ENCODE results near the gene OSBPL1A.

The OSBPL1A gene

DNA sequence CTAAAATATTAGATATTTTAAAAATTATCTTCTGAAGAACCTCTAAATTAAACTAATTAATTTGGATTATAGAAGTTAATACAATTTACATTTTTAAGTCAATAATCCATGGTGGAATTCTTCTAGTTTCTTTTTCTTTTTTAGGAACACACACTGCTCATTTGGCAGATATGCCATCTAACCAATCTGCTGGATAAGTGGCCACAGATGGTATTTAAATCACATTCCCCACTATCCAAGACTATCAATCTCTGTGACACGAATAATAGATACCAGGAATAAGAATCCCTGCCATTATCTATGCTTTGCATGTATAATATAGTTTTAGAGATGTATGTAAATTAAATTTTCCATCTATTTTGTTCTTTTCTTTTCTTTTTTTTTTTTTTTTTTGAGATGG, 200.2 kb downstream of the OSBPL1A start:
- no peak for DNase-seq (ENCODE audit: extremely low spot score, insufficient read length, low read depth)
- no peak for FAIRE-seq

DNA sequence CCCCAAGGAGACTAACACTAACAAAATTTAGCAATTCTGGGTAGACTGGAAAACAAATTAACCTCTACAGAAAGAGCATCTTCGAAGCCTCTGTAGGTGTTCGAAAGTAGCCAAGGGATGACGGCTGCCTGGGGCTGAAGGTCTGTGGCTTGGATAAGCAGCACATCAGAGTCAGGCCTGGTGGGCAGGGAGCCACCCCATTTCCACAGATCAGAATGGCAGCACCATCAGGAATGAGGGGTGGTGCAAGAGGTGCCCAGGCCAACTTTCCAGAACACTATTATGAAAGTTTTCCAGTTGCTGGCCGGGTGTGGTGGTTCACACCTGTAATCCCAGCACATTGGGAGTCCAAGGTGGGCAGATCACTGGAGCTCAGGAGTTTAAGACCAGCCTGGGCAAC, 200.9 kb downstream of the OSBPL1A start:
- FAIRE-seq (no peak), DNase-seq (ENCODE audit: extremely low spot score, insufficient read length, low read depth) (no peak)

DNA sequence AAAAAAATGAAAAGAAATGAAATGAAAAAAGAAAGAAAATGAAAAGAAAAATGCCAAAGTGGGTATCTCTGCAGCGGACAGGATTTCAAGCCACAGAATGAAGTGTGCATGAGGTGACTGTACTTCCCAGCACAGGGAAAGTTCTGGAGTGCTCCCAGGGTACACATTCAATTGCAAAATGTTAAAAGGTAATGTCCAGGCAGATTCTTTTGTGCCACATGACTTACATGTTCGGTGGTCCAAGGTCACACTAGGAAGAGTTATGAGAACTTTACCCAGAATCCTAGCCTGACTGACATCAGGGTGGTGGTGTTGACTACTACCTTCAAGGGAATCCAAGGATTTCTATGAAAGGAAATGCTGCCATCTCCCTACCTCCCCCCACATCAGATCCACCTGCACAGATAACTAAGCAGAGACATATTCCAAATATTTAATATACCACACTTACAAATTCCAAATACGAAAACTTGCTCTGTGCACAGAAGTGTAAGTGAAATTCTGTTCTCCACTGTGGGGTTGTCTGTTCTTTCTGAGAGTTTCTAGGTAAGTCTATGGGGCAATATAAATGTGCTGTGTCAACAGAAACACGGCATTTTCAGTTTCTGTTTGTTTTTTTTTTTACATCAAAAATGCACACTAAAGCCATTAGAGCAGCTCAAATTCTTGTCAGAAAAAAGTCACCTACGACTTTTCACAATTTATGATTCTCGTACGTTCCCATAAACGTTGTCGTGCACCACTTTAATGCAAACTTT, 202.1 kb downstream of the OSBPL1A start:
- DNase-seq (ENCODE audit: extremely low spot score, insufficient read length, low read depth) (no peak), FAIRE-seq (no peak)

DNA sequence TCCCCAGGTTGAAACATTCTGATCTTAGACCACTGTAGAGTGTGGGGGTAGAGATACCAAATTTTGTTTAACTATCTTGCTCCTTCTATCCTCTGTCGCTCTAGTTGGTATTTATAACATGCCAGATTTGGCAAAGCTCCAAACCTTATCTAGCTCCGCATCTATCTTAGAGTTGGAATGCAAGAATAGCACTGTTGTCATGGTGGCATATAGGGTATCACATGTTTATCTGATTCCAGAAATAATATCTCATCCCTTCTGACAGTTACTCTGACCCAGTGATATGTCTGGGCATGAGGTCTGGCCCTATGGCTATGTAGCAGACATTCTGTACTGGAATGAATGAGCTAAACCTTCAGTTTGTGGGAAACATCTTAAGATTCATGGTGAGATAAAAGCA, 207.0 kb downstream of the OSBPL1A start:
- no peak for FAIRE-seq

DNA sequence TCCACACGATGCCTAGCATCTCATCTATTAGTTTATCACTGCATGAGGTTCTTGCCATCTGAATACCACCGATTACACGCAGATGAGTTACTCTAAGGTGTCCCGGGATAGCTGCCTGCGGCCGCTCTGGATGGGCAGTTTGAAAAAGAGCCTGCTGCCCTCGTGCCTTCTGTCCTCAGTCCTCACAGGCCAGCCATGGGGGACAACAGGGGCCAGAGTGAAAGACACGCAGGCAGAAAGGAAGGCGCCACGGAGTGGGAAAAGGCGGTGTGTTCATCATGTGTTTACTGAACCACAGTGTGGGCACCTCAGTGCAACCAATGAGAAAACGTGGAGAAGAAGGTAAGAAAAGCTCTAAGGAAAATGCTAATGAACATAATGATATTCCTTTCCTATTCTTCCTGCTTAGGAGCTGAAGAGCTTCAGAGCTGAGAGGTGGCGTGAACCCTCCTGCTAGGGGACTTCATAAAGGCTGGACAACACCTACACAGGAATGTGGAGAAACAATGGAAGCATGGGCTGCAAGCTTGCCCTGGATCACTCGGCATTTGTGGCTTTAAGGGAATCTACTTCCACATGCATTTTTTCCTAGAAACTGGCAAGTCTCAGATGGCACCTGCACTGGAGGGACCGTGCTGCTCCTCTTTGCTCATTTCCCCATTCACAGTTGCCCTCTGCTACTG, 207.8 kb downstream of the OSBPL1A start:
- DNase-seq (ENCODE audit: extremely low spot score, insufficient read length, low read depth) (no peak), FAIRE-seq (no peak)

More for the DNA sequence above, 207.0 kb downstream of the OSBPL1A start:
- no peak for DNase-seq (ENCODE audit: extremely low spot score, insufficient read length, low read depth)

DNA sequence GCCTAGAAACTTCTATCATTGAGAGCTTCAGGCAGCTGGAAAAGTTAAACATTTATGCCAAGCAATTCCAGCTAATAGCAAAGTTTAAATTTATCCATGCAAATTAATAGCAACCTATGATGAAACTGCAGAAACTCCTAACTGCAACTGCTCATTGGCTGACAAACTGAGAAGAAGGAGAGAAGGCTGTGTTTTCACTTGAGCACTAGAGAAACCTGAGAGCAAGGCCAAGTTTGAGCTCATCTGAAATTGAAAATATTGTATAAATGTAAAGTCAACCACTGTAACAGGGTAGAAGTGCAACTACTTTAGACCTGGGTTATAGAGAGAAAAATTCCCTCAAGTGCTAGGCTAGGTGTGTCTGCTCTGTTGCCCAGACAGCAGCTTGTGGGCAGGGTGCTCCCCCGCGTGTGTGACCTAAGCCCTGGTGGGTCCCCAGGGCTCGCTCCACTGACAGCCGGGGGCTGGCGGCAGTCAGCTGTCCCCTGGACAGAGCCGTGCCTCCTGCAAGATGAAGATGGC, 208.6 kb downstream of the OSBPL1A start:
- FAIRE-seq: peak; percentile 76
- DNase-seq (ENCODE audit: extremely low spot score, insufficient read length, low read depth): no peak

DNA sequence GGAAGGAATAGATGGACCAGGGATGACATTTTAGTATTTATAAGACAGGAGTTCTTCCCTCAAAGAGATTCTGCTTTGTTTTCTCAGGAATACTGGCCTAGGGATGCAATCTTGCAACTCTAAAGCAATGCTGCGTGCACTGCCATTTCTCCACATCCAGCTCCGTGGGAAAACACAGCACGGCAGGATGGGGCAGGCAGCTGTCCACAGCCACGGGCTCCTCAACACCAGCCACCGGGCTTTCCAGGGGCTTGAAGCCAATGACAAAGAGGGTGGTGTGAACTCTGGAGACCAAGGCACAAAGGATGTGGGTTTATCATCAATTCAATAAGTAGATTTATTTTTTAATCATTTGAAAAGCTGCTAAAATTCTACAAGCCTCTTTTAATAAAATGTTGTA, 209.5 kb downstream of the OSBPL1A start:
- no peak for FAIRE-seq
- DNase-seq (ENCODE audit: extremely low spot score, insufficient read length, low read depth): no peak

DNA sequence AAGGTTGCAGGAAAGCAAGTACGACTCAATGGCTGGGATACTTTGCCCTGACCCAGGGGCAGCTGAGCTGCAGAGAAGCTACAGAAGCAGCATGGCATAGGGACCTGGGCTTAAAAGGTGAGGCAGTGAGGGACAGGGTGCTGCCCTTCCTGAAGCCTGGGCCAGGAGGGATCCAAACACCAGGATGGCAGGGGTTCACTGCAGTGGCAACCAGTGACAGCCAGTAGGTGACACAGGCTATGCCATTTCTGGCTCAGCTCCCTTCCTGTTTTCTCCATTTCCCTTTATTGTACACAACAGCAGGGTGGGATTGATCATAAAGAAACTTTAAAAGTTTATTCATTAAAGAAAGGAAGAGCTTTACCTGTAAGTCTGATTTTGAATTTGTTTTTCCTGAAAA, 209.9 kb downstream of the OSBPL1A start:
- DNase-seq (ENCODE audit: extremely low spot score, insufficient read length, low read depth) (no peak), FAIRE-seq (no peak)

DNA sequence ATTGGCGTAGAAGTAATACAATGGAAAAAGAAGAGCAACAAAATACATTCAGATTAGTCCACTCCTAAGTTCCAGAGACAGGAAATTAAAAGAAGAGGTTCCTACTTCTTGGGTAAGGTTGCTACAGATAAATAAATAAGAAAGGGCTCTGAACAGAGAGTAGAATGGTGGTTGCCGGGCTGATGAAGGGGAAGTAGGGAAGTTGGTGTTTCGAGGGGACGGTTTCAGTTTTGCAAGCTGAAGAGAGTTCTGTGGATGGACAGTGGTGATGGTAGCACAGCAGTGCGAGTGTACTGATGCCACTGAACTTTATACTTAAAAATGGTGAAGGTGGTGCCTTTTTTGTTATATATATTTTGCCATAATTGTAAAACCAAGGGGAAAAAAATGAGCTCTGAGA, 210.6 kb downstream of the OSBPL1A start:
- FAIRE-seq: peak; percentile 48
- no peak for DNase-seq (ENCODE audit: extremely low spot score, insufficient read length, low read depth)

DNA sequence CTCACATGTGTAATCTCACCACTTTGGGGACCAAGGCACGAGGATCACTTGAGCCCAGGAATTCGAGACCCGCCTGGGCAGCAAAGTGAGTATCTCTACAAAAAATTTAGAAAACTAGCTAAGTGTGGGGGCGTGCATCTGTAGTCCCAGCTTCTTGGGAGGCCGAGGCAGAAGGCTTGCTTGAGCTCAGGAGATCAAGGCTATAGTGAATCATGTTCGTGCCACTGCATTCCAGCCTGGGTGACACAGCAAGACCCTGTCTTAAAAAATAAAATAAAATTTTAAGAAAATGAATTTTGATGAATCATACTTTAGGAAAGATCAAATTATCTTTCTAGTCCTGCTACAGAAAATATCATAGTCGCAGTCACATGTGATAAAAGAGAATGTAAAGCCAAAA, 211.8 kb downstream of the OSBPL1A start:
- FAIRE-seq: no peak

DNA sequence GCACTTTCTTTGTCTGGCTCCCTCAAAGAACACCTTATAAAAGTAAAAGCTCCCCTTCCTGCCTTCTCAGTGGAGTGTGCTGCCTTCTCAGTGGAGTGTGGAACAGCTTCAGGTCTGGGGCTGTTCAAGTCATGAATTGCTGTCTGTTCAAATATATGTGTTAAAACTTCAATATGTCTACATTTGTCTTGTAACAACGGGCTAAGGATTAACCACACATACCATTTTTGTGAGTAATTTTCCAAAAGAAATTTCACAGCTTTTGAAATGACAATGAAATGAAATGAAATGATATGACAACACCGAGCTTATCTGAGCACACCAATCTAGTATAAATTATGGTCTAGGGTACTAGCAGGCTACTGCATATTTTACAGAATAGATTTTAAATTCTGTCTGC, 215.8 kb downstream of the OSBPL1A start:
- FAIRE-seq (no peak), DNase-seq (ENCODE audit: extremely low spot score, insufficient read length, low read depth) (no peak)

More for the DNA sequence above, 211.8 kb downstream of the OSBPL1A start:
- DNase-seq (ENCODE audit: extremely low spot score, insufficient read length, low read depth): no peak

DNA sequence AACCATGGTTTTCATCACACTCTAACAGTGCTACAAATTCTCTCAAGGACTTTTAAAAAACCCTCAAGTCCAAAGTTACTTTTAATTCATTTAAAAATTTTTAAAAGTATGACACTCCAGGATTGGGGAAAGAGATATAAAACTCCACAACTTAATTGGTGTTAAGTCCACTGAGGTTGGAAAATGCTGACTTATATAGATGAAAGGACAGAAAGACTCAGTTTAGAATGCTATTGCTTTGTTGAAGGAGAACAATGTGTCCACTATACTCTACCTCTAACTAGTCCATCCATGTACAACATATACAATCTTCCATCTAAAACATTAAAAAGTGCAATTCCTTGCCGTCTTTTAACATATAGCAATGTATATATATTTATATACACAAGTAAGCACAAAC, 217.6 kb downstream of the OSBPL1A start:
- no peak for DNase-seq (ENCODE audit: extremely low spot score, insufficient read length, low read depth)
- no peak for FAIRE-seq

DNA sequence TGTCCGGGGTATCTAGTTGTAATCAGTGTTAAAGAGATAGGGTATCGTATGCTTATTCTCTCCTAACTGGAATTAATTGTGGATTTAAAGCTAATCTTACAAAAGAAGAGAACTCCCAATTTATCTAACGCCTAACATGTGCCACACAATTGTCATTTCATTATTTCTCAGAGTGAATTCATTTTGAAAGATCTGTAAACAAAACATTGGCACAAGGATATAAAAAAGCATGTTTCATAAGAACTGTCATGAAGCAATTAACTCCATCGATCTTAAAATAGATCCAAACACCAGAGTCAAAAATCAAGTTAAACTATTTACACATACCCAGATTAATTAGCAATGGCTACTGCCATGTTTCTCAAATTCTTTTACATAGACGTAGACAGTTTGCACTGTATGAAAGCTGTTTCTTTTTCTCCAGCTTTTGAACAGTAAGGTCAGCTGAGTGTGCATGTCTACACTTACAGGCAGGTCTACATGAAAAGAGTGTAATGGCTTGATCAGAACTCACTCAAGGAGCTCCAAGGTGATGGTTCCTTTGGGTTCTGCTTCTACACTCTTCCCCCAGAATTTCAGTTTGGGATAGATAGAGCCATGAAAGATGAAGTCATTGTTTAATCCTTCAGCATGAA, 220.0 kb downstream of the OSBPL1A start:
- FAIRE-seq (no peak), DNase-seq (ENCODE audit: extremely low spot score, insufficient read length, low read depth) (no peak)

DNA sequence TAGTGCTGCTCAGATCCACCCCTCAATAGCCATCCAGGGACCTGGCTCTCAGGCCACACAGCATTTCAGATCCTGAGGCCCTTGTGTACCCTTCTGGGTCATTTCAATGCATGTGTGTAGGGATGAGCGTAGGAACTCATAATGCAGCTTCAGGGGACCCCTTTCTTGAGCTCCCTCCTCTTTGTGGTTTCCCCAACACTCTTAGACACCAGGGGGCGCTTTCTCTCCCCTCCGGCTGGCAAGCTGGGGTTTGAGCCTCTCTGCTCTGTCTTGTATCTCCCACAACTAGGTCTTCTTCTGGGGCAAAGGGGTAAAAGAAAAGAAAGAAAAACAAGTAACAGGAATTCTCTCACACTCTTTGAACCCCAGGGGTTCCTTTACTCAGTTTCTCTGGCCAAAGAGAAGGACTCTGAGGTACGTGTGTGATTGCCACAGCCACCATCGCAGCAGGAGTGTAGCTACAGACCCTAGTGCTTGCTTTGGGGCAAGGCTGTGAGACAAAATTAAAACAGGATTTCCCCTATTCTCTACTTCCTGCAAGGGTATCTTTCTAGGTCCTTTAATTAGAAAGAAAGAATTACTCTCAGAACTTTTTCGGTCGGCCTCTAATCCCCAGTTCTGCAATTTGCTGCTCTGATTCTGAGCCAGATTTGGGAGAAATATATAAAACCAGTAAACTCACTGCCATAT, 220.8 kb downstream of the OSBPL1A start:
- DNase-seq (ENCODE audit: extremely low spot score, insufficient read length, low read depth): no peak
- FAIRE-seq: peak; percentile 80

DNA sequence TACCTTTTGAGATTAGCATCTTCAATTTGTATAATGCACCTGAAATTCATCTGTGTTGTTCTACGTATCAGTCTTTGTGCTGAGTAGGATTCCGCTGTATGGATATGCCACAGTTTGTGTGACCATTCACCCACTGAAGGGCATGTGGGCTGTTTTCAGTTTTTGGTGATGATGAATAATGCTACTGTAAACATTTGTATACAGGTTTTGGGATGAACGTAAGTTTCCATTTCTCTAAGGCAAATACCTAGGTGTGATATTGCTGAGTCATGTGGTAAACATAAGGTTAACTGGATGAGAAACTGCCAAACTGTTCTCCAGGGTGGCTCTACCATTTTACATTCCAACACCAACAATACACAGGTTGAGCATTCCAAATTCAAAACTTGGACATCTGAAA, 223.6 kb downstream of the OSBPL1A start:
- FAIRE-seq (no peak), DNase-seq (ENCODE audit: extremely low spot score, insufficient read length, low read depth) (no peak)

DNA sequence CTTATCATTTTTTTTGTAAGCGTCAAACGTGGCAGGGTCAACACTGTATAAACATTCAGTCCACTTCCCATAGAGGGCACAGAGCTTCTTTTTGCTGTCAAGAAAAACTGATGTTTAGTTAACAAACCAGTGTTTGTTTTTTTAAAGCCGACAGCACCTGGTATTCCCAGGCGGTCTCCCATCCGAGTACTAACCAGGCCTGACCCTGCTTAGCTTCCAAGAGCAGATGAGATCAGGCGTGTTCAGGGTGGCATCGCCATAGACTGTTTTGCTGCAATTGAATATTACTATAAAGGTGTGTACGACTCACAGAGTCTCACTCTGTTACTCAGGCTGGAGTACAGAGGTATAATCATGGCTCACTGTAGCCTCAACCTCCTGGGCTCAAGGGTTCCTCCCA, 227.3 kb downstream of the OSBPL1A start:
- FAIRE-seq (no peak), DNase-seq (ENCODE audit: extremely low spot score, insufficient read length, low read depth) (no peak)

DNA sequence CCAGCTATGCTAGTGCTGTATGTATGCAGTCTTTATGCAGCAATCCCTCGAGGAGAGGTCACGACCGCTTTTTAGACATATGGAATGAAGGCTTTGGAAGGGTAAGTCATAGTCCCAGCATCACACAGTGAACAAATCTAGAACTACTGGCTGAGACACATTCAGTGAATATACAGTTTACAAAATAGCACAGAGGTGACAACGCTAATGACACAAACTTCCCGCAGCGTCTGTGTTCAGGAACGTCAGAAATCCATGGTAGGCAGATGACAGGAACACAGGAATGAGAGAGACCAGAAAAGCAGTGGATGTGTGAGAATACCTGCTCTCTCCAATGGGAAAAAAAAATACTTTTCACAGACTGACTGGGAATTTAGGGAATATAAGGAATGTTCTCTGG, 229.1 kb downstream of the OSBPL1A start:
- DNase-seq (ENCODE audit: extremely low spot score, insufficient read length, low read depth) (no peak), FAIRE-seq (no peak)

DNA sequence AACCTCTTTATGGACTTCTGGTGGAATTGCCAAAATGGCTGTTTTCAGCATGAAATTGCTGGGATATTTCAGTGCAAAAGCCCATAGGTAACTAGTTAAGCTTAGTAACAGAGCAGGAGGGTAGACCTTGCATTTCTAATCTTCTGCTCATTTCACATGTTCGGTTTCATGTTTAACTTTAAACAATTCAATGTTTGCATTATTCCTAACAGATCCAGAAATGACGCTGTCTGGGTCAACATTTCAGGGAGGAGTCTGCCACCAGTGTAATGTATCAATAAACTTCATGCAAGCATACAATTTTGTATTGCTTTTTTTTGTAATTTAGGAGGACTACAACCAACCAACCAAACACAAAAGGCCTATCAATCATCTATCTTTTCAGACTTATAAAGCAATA, 236.3 kb downstream of the OSBPL1A start:
- no peak for FAIRE-seq
- DNase-seq (ENCODE audit: extremely low spot score, insufficient read length, low read depth): no peak

DNA sequence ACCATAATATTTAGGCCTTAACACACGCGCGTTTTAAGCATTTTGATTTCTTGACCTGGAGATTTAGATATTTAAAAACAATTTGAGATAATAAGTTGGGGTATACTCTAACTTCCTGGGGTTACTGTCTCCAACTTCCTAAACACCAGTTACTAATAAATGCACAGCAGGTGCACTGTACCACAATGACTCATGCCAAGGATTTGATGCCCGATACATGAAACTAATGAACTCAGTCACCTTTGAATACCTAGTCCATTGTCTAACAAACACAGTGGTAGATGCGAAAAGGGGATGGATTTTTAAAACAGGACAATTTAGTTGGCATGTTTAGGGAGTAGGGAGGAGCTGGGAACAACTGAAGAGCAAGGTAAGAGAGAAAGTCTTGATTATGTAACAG, 237.5 kb downstream of the OSBPL1A start:
- FAIRE-seq (no peak), DNase-seq (ENCODE audit: extremely low spot score, insufficient read length, low read depth) (no peak)

DNA sequence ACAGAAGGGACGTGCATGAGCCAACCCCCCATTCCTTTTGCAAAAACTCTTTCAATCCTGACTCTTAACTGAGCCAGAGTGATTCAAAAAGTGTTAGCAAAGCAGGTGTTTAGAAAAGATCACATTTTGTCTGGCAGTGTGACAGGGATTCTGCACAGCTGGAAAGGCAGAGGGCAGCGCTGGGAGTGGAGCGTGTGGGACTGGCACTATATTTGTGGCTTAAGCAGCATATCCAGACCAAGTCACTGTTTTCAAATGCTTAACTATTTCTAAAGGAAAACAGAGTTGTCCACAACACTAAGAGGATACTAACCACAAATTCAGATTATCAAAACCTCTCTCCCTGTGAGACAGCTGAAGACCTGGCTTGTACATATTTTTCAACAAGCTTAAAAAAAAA, 239.8 kb downstream of the OSBPL1A start:
- DNase-seq (ENCODE audit: extremely low spot score, insufficient read length, low read depth): no peak
- FAIRE-seq: no peak

DNA sequence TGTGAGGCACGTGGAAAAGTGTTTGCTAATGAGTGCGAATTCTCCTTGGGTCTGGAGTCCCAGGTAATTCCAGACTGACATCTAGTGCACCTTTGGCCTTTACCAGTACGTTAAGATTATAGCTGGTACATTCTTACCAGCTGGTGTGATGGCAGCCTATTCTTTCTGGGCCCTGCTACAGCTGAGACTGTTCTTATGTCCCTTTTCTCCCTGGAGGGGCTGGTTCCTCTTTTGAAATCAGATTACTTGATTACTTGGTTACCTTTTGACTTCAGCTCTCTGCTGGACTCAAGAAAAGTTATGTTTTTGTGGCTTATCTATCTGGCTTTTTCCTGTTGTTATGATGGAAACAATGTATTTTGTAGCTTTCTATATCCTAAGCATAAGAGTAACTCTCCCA, 244.2 kb downstream of the OSBPL1A start:
- no peak for FAIRE-seq
- DNase-seq (ENCODE audit: extremely low spot score, insufficient read length, low read depth): no peak
